ENCODE data around the gene LRRC3. TPM values are rescaled to one million over a fixed set of nuclear protein-coding genes. Genes with fewer than 3 reads are reported as not detected.

LRRC3 gene
- total and polyA plus RNA-seq, 2 donors (not counting 3 experiments of a cell fraction or from before 2014, with no cell fraction given) = 4.8 to 4.9 TPM

DNA sequence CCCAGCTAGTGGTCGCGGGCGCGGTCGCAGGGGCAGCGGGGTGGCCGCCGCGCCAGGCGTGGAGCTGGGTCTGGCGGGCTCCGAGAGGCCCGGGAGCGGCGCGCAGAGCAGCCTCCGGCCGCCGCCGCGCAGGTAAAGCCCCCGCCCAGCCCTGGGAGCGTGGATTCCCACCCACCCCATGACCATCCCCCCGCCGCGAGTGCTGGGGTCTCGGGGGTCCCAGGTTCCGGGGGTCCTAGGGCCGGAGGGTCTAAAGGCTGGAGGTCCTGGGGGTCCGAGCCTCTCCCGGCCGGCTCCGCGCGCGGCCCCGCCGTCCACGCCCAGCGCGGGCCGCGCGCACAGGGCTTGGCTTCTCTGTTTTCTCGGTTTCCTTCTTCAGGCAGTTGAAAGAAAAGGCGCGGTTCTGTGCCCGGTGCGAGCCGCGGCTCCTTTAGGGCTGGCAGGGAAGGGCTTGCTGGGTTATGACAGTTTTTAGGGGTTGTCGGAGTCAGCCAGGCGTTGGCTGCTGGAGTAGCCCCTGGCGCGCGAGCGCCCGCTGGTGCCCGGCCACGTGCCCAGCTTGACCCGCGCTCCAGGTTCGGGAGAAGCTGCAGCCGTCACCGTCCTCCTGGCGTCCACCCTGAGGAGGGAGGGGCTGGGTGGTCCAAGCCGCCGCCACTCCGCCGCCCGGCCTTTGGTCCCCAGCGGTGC is 359 bp downstream of the LRRC3 start:
- intact Hi-C loops (cut with micrococcal nuclease) (loop anchor here (10.0 kb wide), 1 partner anchor 111 kb away; no protein-coding TSS in a partner anchor), dilution Hi-C loops (cut with MboI; ENCODE audit: extremely low pct_ligation_motif_present, low sequenced_read_pairs) (no loop called here)
- DNase-seq (ENCODE audit: low read depth, low spot score) (peak; percentile 27), FAIRE-seq (no peak)
- Histone ChIP-seq H3K36me3 (ENCODE audit: control insufficient read depth in 2 of 2, extremely low read depth in 1 of 2, insufficient read depth in 2 of 2, low read length in 2 of 2) (no peaks in the 10 kb centered on the region), H2AFZ (ENCODE audit: low read depth, low read length) (peak overlapping the region; percentile 84), H3K9me1 (replicated peaks; ENCODE audit: control insufficient read depth, extremely low read depth, insufficient read depth, low read length) (no peaks in the 10 kb centered on the region), H3K4me3 (replicated peaks in 1 of 3; ENCODE audit: insufficient read depth in 1 of 3, low read depth in 1 of 3, low read length in 3 of 3) (peak overlapping the region; percentile 62 to 82 (median 64)), H3K4me1 (ENCODE audit: control insufficient read depth, extremely low read depth, insufficient read depth, low read length) (no peaks in the 10 kb centered on the region), H3K79me2 (ENCODE audit: control insufficient read depth, insufficient read depth, low read length) (no peaks in the 10 kb centered on the region), H3K9me3 (replicated peaks; ENCODE audit: control insufficient read depth, insufficient read depth, low read length) (no peaks in the 10 kb centered on the region), H3K4me2 (ENCODE audit: insufficient read depth, low read length) (peak overlapping the region; percentile 53), H3K27ac (ENCODE audit: insufficient read depth, low read depth, low read length) (no peak overlapping the region), H4K20me1 (replicated peaks; ENCODE audit: control insufficient read depth, extremely low read depth, insufficient read depth, low read length) (no peaks in the 10 kb centered on the region), H3K27me3 (ENCODE audit: control insufficient read depth in 2 of 2, insufficient read depth in 2 of 2, low read length in 2 of 2) (peaks cover 0 to 3% of the 10 kb centered on the region in 2 experiments), H3K9ac (replicated peaks; ENCODE audit: extremely low read depth, insufficient read depth, low read length) (no peak overlapping the region)
- BruUV-seq (replicated peaks) = no TSS peak
- POLR2A ChIA-PET = no interaction called here
- TF ChIP-seq, protein P1, sequence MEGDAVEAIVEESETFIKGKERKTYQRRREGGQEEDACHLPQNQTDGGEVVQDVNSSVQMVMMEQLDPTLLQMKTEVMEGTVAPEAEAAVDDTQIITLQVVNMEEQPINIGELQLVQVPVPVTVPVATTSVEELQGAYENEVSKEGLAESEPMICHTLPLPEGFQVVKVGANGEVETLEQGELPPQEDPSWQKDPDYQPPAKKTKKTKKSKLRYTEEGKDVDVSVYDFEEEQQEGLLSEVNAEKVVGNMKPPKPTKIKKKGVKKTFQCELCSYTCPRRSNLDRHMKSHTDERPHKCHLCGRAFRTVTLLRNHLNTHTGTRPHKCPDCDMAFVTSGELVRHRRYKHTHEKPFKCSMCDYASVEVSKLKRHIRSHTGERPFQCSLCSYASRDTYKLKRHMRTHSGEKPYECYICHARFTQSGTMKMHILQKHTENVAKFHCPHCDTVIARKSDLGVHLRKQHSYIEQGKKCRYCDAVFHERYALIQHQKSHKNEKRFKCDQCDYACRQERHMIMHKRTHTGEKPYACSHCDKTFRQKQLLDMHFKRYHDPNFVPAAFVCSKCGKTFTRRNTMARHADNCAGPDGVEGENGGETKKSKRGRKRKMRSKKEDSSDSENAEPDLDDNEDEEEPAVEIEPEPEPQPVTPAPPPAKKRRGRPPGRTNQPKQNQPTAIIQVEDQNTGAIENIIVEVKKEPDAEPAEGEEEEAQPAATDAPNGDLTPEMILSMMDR (IDR thresholded peaks at IDR 0.05; ENCODE audit: extremely low read depth in 1 of 2, insufficient read depth in 1 of 2, low read depth in 1 of 2, low read length in 2 of 2) = peak; percentile 21 to 48
- TF ChIP-seq GATA2 (IDR thresholded peaks at IDR 0.05; ENCODE audit: insufficient read depth, insufficient read length, low read depth, low read length) (no peak), JUN (IDR thresholded peaks at IDR 0.05; ENCODE audit: borderline replicate concordance, insufficient read depth, insufficient read length, low read depth) (no peak), POLR2AphosphoS5 (IDR thresholded peaks at IDR 0.05; ENCODE audit: insufficient read depth, low read depth, low read length) (no peak), EZH2 (IDR thresholded peaks at IDR 0.05; ENCODE audit: borderline replicate concordance, low read depth, low read length, severe bottlenecking) (no peak), MYC (IDR thresholded peaks at IDR 0.05; ENCODE audit: low read depth, low read length) (no peak), POLR2A (IDR thresholded peaks at IDR 0.05; ENCODE audit: low read depth, low read length) (no peak), FOS (IDR thresholded peaks at IDR 0.05; ENCODE audit: borderline replicate concordance, insufficient read depth, low read length) (no peak)
- TF ChIP-seq, protein P2, sequence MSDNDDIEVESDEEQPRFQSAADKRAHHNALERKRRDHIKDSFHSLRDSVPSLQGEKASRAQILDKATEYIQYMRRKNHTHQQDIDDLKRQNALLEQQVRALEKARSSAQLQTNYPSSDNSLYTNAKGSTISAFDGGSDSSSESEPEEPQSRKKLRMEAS (IDR thresholded peaks at IDR 0.05; ENCODE audit: insufficient read depth, insufficient read length) = peak; percentile 29
- CTCF ChIA-PET = interaction anchor here (1.0 to 1.3 kb wide), 4 partner anchors 18 to 338 kb away, joined by 3 to 4 read pairs (median 3); no protein-coding TSS in a partner anchor

Data from endothelial cell of umbilical vein (primary cell).